AG08396 (cell line): ENCODE measurements around the gene FBXL20.
"Not testable (repeated sequence)": the region's sequence is repeated elsewhere in the genome, so short reads cannot be mapped to it uniquely, and the experiment has no call there.

Experiments used
- DNase-seq: peaks from one replicate; pipeline ENCODE4 v3.0.0; 2012; ENCODE audit warnings: low spot score, mixed read lengths

FBXL20 gene

GRCh38 chr17:39380144-39380543 is 21.3 kb downstream of the FBXL20 start:
- DNase-seq = no peak

GRCh38 chr17:39376434-39376833 is 25.0 kb downstream of the FBXL20 start:
- no peak for DNase-seq

GRCh38 chr17:39367805-39368204 is 33.6 kb downstream of the FBXL20 start:
- not testable (repeated sequence) for DNase-seq

GRCh38 chr17:39365872-39366271 is 35.6 kb downstream of the FBXL20 start:
- no peak for DNase-seq

- peak; percentile 44 for DNase-seq
Measured at GRCh38 chr17:39365242-39365641, 36.2 kb downstream of the FBXL20 start.

- no peak for DNase-seq
Measured at GRCh38 chr17:39364236-39365025, 37.0 kb downstream of the FBXL20 start.

GRCh38 chr17:39361064-39361463 is 40.4 kb downstream of the FBXL20 start:
- no peak for DNase-seq

GRCh38 chr17:39360537-39360936 is 40.9 kb downstream of the FBXL20 start:
- no peak for DNase-seq

GRCh38 chr17:39359994-39360393 is 41.4 kb downstream of the FBXL20 start:
- no peak for DNase-seq

GRCh38 chr17:39357986-39358385 is 43.4 kb downstream of the FBXL20 start:
- no peak for DNase-seq

- no peak for DNase-seq
Measured at GRCh38 chr17:39357488-39357887, 43.9 kb downstream of the FBXL20 start.

- no peak for DNase-seq
Measured at GRCh38 chr17:39352986-39353385, 48.4 kb downstream of the FBXL20 start.

- DNase-seq = no peak
Measured at GRCh38 chr17:39352511-39352910, 48.9 kb downstream of the FBXL20 start.

GRCh38 chr17:39351508-39351907 is 49.9 kb downstream of the FBXL20 start:
- no peak for DNase-seq

GRCh38 chr17:39349246-39349645 is 52.2 kb downstream of the FBXL20 start:
- no peak for DNase-seq

- not testable (repeated sequence) for DNase-seq
Measured at GRCh38 chr17:39346863-39347262, 54.6 kb downstream of the FBXL20 start.

GRCh38 chr17:39341541-39341940 is 59.9 kb downstream of the FBXL20 start:
- DNase-seq = no peak

GRCh38 chr17:39340731-39341130 is 60.7 kb downstream of the FBXL20 start:
- no peak for DNase-seq

- DNase-seq = no peak
Measured at GRCh38 chr17:39339272-39339671, 62.2 kb downstream of the FBXL20 start.

GRCh38 chr17:39337649-39338048 is 63.8 kb downstream of the FBXL20 start:
- not testable (repeated sequence) for DNase-seq

GRCh38 chr17:39335704-39336223 is 65.7 kb downstream of the FBXL20 start:
- DNase-seq = no peak

GRCh38 chr17:39334008-39334744 is 67.2 kb downstream of the FBXL20 start:
- not testable (repeated sequence) for DNase-seq

GRCh38 chr17:39332092-39332491 is 69.3 kb downstream of the FBXL20 start:
- DNase-seq = no peak
